Stimulated activated naive CD8-positive, alpha-beta T cell treated with anti-CD3 and anti-CD28 coated beads, Interleukin-15, Interleukin-2, amounts not matched to agents 100 U/mL and 50 U/mL, for 24 hours (primary cell): ENCODE measurements around the gene ZNF208.
"Not testable (repeated sequence)": the region's sequence is repeated elsewhere in the genome, so short reads cannot be mapped to it uniquely, and the experiment has no call there.

Experiments
- ATAC-seq: fragments of 150-1000 bp; cut with Tn5 transposase; one replicate; pipeline ENCODE4 v1.10.0; 2021
- DNase-seq: peaks from one replicate; pipeline ENCODE4 v3.0.0; 2021

The ZNF208 gene

DNA sequence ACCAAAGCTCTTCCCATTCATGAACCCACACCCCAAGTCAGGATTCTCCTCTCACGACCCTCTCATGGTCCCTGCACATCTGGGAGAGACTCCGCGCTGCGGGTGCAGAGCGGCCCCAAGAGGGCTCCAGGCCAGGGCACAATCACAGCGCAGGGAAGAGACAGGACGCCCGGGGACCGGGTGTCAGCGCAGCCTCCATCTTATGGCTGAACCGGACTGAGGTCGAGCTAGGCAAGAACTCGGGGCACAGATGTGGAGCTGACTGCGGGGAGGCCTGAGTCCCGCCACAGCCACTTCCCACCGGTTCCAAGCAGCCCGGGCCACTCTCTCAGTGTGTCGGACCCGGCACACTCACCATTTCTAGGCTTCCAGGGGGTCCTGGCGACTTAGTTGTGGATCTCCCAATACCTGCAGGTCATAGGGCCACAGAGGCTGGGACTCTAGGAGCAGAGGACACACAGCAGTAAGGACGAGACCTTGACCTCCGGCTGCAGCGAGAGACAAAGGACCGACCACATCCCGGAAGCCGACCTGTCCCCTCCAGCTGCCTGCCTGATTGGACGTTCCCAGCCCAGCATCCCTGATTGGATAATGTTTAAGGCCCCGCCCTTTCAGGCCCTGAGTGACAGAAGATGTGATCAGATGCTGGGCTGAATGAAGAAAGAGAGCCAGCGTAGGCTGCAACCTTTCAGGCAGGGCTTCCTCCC is at the start of gene ZNF208:
ZNF208 (minus strand) TSS at position 507 of the 707 bp plus-strand sequence; CDS start at position 358, 149 bp downstream.
- ATAC-seq (peak; percentile 43), DNase-seq (peak; percentile 3)

DNA sequence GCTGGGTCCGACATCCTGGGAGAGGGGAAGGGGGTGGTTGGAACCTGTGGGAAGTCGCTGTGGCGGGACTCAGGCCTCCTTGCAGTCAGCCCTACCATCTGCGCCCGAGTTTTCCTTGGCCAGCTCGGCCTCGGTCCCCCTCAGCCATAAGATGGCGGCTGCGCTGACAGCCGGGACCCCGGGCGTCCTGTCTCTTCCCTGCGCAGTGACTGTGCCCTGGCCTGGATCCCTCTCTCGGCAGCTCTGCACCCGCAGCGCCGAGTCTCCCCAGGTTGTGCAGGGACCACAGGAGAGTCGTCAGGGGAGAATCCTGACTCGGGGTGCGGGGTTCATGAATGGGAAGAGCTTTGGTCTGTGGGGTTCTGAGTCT is 41.9 kb upstream of the ZNF208 start:
- DNase-seq = peak; percentile 16
- ATAC-seq = peak; percentile 29

DNA sequence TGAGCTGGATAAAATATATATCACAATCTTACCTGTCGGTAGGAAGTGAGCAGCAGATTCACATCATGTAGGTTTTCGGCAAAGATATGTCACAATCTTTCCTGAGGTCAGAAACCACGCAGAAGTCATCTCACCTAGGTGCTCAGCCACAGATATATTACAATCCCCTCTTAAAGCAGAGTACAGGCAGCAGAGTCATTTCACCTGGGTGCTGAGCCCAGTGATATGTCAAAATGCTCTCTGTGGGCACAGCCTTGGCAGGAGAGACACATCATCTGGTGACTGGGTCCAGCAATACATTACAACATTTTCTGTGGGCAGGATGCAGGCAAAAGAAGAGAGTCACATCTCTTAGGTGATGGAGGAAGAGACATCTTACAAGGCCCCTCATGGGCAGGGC is 30.4 kb upstream of the ZNF208 start:
- ATAC-seq, DNase-seq: not testable (repeated sequence)

DNA sequence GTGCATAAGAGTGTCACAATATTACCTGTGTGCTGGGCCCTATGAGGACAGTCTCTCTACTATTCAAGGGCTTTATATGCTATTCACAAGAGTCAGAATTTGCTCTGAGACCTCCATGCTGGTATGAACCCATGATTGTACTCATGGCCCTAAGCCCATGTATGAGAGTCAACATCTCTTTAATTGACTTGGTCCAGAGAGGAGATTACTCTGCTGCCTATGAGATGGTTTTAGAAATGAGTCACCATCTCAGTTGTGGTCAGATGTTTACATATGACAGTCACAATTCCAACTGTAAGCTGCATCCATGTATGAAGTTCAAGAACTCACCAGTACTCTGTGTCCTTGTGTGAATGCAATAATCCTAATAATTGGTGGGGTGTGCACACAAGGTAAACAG is 19.9 kb upstream of the ZNF208 start:
- DNase-seq (no peak), ATAC-seq (no peak)

DNA sequence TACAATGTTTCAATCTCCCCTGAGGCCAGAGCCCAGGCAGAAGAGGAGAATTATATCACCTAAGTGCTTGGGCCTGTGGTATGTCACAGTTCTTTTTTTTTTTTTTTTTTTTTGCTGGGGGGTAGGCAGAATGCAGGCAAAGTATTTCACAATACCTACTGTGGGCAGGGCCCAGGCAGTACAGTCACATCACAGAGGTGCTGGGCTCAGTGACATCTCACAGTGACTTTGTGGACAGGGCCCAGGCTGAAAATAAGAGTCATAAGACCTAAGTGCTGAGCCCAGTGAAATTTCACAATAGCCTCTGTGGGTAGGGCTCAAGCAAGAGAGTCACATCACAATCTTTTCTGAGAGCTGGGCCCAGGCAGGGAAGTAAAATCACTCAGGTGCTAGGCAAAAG is 15.9 kb upstream of the ZNF208 start:
- DNase-seq = no peak
- ATAC-seq = no peak

DNA sequence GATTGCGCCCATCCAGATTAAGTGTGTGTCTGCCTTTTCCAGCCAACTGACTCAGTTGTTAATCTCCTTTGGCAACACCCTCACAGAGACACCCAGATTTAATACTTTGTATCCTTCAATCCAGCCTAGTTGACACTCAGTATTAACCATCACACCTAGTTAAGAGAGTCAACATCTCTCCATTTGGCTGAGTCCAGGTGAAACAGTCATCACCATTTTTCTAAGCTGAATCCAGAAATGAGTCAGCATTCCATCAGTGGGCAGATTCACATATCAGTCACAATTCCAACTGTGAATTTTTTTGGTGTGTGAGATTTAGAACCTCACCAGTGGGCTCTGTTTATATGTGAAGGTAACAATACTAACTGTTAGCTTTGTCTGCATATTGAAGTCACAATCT is 14.8 kb upstream of the ZNF208 start:
- ATAC-seq, DNase-seq: not testable (repeated sequence)

DNA sequence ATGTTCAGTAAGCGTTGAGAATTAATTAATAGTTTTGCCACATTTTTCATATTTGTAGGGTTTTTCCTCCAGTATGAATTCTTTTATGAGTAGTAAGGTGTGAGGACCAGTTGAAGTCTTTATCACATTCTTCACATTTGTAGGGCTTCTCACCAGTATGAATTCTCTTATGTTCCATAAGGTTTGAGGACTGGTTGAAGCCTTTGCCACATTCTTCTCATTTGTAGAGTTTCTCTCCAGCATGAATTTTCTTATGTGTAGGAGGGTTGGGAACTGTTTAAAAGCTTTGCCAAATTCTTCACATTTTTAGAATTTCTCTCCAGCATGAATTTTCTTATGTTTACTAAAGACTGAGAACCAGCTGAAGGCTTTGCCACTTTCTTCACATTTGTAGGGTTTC is 40.3 kb downstream of the ZNF208 start:
- no peak for ATAC-seq
- no peak for DNase-seq

DNA sequence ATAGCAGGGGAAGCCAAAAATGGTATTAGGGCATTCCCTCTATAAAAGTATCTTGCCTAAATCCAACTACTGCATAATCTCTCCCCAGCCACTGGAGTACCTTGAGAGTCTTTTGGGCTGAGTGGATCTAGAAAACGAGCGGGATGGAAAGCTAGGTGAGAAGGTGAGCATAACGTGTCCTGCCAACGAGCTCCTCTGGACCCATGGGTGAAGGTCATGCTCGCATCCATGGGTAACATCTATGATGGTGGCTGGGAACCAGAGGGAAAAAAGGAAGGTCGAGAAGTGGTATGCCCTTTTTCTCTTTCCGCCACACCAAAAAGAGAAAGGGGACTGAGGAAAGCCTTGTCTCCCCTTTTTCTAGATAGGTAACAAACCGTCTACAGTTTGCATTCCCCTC is 63.0 kb downstream of the ZNF208 start:
- DNase-seq = no peak
- no peak for ATAC-seq

DNA sequence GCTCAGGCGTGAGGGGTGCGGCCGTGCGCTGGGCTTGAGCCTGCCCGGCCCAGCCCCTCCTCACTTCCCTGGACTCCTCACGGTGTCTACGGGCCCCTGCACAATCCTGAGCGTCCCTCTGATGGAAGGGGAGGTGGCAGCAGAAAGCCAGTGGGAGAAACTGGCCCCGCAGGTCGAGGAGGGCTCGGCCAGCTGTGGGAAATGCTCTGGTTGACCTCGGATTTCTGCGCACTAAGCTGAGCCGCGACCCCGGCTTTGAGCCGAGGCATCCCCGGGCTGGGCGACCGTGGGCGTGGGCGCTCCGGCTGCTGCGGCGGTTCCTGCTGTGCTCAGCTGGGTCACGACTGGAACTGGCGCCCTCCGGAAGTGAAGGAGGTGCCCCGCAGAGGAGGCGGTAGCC is 70.1 kb downstream of the ZNF208 start:
- no peak for ATAC-seq
- DNase-seq = no peak

DNA sequence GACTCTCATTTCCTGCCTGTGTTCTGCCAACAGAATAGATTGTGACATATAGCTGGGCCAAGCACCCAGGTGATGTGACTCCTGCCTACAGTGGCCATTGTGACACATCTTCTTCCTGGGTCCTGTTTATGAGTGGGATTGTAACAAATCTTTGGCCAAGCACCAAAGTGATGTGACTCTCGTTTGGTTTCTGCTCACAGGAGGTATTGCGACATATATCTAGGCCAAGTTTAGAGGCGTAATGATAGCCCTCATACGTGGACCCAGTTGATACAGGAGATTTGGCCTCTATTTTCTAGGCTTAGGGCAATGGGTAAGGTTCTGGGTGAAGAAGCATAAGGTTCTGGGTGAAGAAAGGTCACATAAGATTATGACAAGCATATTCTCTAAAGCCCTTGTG is 76.2 kb downstream of the ZNF208 start:
- ATAC-seq (no peak), DNase-seq (no peak)

DNA sequence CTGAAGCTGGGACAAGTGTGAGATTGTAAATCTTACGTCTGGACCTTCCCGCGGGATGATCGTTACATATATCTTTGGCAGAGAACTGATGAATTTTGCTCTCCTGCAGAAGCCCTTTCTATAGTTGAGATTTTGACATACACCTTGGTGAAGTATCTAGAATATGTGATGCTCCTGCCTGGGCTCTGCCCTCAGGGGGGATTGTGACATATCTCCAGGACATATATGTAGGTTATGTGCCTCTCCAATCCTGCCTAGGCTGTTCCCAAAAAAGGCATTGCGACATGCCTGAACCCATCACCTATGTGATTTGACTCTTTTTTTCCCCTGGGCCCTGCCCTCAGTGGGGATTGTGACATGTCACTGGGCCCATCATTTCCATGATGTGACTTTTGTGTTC is 76.6 kb downstream of the ZNF208 start:
- DNase-seq = no peak

DNA sequence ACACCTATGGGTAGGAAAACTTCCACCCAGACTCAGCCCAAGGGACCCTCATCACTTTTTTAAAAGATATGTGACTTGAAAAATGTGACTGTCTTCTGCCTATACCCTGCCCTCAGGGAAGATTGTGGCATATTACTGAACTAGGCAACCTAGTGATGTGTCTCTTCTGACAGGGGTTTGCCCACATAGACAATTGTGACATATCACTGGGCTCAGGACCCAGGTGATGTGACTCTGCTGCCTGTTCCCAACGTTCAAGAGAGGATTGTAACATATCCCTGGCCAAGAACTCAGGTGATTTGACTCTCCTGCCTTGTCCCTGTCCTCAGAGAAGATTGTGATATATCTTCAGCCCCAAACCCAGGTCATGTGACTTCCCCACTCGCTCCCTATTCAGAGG is 88.5 kb downstream of the ZNF208 start:
- no peak for ATAC-seq

More for the DNA sequence above, 76.6 kb downstream of the ZNF208 start:
- ATAC-seq = no peak

DNA sequence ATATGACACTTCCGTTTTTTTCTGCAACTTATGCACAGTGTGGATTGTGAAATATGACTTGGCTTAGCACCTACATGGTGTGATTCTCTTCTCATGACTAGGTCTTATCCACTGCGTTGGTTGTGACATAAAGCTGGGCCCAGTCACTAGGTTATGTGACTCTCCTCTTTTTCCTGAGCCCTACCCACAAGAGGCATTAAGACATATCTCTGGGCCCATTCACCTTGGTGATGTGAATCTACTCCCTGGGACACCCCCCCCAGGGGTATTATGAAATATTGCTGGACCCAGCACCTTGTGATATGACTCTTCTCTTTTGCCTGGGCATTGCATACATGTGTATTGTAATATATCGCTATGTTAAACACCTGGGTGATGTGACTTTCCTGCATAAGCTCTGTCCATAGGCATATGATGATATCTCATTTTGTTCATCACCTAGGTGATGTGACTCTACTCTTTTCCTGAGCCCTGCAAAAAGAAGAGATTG is 89.0 kb downstream of the ZNF208 start:
- no peak for DNase-seq
- ATAC-seq = no peak

More for the DNA sequence above, 88.5 kb downstream of the ZNF208 start:
- no peak for DNase-seq

DNA sequence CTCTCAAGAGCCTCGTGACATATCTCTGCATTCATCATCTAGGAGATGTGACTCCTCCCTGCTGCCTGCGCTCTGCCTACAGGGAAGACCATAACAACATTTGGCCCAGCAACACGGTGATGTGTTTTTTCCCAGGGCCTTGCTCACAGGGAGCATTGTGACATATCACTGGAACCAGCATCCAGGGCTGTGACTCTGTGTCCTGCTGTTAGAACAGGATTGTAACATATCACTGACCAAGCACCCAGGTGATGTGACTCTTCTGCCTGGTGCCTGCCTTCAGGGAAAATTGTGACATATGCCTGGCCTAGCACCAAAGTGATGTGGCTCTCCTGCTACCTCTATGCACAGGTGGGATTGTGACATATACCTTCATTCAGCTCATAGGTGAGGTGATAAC is 95.3 kb downstream of the ZNF208 start:
- no peak for ATAC-seq
- no peak for DNase-seq

DNA sequence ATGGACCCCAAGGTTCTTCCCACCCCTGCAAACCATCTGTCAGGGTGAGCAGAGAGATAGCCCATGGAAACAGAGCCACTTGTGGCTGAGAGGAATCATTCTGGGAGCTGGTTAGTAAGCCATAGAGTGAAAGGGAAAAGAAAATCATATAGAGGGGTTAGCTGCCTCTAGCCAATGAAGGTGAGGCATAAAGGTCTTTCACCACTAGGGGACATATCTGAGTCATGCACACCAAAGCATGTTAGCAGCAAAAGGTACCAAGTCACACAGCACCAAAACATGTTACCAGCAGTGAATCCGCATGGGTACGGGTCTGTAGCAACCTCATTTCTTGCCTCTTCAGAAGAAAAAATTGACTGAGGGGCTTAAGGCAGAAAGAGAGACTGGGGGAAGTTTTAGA is 98.1 kb downstream of the ZNF208 start:
- no peak for ATAC-seq
- DNase-seq = no peak

DNA sequence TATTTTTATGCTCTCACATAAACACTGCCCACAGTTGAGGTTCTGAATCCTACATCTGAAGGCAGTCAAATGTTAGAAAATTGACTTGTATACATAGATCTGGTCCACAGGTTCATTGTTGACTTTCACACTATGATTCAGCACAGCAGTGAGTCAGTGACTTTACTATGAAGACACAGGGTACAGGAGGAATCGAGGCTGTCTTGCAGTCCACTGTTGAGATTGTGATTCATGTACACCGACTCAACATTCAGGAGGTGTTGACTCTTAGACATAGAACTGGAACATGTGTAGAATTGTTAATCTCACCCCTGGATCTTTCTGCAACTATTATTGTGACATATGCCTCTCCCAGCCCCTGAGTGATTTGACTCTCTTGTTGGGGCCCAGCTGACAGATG is 100.4 kb downstream of the ZNF208 start:
- ATAC-seq (no peak), DNase-seq (no peak)

DNA sequence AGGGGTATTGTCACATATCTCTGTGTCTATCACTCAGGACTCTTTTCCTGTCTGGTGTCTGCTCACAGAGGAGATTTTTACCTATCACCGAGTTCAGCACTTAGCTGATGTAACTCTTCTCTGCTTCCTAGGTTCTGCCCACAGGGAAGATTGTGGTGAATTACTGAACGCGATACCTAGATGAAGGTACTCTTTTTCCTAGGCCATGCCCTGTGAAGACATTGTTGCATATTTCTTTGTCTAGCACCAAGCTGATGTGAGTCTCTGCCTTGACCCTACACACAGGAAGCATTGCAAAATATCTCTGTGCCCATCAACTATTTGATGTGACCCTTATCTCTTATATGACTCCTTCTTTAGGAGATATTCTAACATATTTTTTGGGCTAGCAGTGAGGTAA is 102.7 kb downstream of the ZNF208 start:
- DNase-seq = no peak
- no peak for ATAC-seq

DNA sequence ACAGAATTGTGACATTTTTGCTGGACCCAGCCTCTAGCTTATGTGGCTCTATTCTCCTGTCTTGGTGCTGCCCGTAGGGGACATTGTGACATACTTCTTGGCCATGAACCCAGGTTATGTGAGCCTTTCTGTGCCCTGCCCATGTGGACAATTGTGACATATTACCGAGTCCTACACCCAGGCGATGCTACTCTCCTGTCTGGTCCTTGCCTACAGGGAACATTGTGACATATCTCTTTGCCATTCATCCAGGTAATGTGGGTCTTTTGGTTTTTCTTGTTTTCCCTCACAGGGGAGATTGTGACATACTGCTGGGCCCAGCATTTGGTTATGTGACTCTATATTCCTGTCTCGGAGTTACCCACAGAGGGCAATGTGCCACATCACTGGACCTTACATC is 103.2 kb downstream of the ZNF208 start:
- ATAC-seq (no peak), DNase-seq (no peak)

DNA sequence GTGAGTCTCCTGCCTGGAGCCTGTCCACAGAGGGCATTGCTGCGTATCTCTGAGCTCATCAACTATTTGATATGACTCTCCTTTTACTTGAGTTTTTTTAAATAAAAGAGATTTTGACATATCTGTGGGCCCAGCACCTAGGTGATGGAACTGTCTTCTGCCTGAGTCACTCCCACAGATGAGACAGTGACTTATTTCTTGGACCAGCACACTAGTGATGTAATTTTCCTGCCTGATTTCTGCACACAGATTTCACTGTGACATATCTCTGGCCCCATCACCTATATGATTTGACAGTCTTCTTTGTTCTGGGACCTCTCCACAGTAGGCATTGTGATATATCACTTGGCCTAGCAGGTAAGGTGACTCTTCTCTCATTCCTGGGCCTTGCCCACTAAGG is 108.2 kb downstream of the ZNF208 start:
- ATAC-seq = no peak
- no peak for DNase-seq

DNA sequence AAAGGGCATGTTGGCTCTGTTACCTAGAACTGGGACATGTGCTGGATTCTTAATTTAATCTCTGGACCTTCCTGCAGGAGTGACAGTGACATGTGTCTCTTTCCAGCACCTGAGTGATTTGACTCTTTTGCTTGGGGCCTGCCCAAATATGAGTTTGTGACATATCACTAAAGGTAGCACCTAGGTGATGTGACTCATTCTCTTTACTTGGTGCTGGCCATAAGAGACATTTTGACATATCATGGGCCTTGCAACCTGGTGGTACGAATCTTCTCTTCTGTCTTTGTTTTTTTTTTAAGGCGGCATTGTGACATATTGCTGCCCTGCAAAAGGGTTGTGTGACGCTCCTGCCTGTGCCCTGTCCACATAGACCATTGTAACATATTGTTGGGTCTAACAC is 108.9 kb downstream of the ZNF208 start:
- ATAC-seq = no peak
- DNase-seq = no peak

DNA sequence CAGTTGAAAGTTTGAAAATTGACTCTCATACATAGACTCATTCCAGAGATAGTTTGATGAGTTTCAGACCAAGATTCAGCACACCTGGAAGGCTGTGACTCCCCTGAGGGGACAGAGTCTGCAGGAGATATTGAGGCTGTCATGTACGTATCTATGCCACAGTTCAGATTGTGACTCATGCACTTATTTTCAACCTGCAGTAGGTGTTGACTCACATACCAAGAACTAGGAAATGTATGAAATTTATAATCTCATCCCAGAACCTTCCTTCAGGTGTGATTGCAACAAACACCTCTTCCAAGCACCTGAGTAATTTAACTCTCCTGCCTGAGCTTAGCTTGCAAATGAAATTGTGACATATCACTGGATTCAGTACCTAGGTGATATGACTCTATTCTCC is 110.3 kb downstream of the ZNF208 start:
- ATAC-seq = no peak
- no peak for DNase-seq

DNA sequence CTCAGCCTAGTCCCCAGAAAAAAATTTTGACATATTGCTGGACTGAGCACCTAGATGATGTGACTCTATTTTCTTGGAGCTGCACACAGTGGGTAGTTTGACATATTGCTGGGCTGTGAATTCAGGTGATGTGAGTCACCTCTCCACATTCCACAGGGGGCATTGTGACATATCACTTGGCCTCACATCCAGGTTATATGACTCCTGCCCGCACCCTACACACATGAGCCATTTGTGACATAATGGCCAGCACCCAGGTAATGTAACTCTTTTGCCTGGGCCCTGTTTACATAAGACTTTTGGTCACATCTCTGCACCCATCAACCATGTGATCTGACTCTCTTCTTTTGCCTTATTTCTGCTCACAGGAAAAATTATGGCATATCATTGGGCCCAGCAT is 119.7 kb downstream of the ZNF208 start:
- no peak for DNase-seq
- no peak for ATAC-seq

DNA sequence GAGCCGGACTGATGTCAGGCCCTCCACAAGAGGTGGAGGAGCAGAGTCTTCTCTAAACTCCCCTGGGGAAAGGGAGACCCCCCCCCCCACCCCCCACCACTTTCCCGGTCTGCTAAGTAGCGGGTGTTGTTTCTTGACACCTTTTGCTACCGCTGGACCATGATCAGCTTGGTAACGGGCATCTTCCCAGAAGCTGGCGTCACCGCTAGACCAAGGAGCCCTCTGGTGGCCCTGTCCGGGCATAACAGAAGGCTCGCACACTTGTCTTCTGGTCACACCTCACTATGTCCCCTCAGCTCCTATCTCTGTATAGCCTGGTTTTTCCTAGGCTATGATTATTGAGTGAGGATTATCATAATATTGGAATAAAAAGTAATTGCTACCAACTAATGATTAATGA is 120.7 kb downstream of the ZNF208 start:
- DNase-seq = peak; percentile 23

DNA sequence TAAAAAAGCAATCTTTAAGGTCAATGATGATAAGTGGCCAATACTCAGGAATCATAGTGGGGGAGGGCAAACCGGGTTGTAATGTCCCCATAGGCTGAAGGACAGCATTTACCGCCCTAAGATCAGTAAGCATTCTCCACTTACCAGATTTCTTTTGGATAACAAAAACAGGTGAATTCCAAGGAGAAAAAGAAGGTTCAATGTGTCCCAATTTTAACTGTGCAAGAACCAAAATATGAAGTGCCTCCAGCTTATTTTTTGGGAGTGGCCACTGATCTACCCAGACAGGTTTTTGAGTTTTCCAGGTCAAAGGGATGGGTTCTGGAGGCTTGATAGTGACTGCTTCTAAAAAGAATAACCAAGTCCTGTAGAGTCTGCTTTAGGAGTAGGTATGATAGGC is 125.2 kb downstream of the ZNF208 start:
- not testable (repeated sequence) for ATAC-seq, DNase-seq

More for the DNA sequence above, 120.7 kb downstream of the ZNF208 start:
- not testable (repeated sequence) for ATAC-seq
